ENCODE data around the gene SCN4B.
"Not testable (repeated sequence)": the region's sequence is repeated elsewhere in the genome, so short reads cannot be mapped to it uniquely, and the experiment has no call there.

Gene SCN4B, protein sequence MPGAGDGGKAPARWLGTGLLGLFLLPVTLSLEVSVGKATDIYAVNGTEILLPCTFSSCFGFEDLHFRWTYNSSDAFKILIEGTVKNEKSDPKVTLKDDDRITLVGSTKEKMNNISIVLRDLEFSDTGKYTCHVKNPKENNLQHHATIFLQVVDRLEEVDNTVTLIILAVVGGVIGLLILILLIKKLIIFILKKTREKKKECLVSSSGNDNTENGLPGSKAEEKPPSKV

DNA sequence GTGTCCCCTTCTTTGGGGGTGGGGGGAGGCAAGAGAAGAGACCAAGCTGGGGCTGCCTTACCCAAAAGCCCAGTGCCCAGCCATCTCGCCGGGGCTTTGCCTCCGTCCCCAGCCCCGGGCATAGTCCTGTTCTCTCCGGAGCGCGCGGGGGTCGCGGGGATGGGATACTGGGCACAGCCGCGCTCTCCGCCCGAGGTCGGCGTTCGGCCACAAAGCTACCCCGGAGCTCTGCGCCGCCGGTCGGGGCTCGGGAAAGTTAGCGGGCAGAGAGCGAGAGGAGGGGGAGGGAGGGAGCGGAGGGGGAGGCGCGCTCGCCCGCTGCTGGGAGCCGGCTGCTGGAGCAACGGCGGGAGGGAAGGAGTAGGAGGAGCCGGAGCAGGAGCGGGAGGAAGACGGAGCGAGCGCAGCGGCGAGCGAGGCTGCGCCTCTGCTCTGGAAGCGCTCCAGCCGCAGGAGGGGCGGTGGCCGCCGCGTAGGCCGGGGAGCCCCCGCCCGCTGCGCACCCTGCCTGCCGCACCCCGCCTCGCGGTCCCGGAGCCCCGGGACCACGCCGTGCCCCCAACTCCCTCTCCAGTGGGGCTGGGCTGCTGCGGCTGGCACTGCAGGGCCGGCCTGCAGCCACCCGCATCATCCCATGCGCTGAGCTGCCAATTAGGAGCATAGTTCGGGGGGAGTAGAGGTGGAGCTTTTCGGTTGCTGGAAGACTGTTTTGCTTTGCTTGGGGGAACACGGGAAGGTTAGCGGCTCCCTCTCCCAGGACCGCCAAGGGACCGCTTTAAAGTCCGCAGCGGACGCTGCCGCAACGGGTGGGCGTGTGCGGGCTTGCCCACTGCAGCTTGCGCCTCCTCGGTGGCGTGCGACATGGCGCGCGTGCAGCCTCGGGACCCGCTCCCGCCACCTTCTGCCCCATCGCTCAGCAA, at the start of gene SCN4B:
SCN4B (minus strand) TSS at position 272 of the 920 bp plus-strand sequence; CDS start at position 122, 150 bp downstream.
- DNase-seq, result peak; percentile 47

DNA sequence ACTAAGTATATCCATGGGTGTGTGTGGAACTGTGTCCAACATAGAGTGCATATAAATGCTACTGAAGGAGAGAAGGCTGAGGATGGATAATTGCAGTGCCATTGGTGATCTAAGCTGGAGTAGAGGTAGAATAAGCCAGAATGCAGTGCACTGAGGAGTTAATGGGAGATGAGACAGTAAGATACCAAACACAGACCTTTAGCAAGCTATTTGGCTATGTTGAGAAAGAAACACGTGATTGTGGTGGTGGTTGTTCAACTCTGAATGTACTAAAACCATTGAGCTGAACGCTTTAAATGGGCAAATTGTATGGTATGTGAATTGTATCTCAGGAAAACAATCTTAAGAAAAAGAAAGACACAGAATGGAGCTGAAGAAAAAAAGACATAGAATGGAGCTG, 49.3 kb upstream of the SCN4B start:
- DNase-seq, result no peak

DNA sequence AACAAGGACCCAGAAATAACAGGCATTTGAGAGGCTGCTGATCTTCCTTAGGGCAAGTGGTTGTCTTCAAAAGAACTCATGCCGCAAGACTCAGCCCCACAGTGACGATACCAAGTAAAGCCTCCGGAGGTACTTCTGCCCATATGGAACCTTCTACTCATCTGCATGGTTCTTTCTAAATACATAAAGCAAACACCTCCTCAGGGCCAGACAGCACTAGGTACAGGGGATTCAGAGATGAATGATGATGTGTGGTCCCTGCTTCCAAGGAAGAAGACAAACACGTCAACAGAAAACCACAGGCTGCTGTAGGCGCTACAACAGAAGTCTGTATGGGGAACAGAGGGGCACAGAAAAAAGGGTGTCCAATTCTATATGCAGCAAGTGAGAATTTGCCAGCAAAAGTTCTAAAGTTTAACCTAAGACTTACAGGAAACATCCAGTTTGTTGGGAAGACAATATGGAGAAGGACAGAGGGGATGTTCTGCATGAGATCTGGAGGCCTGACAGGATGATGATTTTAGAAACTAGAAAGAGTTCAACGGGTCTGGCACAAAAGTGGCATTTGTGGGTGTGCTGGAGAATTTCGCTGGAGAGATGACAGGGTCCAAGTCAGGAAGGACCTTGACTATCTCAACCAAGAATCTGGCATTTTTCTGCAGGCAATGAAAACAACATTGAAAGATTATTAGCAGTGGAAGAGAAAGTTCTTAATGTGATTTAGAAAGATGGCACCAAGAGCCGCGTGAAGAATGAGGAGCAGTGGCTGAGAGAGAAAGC, 48.5 kb upstream of the SCN4B start:
- peak; percentile 67 for DNase-seq

DNA sequence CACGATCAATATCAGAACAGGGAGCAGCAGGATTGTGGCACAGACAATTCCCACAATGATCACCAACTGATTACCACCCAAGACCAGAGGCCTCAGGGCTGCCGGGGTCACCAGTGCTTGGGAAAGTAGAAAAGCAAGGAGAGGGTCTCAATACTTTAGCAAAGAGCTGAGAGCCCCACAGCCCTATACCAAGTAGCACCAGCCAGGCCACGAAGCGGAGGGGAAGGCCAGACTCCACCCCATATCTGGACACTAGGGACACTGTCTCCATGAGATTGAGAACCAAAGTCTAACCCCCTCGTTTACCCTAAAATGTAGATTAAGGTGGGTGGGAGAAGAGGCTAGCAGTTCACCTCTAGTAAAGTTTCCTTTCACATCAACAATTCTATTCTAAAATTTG, 47.9 kb upstream of the SCN4B start:
- DNase-seq, result no peak

DNA sequence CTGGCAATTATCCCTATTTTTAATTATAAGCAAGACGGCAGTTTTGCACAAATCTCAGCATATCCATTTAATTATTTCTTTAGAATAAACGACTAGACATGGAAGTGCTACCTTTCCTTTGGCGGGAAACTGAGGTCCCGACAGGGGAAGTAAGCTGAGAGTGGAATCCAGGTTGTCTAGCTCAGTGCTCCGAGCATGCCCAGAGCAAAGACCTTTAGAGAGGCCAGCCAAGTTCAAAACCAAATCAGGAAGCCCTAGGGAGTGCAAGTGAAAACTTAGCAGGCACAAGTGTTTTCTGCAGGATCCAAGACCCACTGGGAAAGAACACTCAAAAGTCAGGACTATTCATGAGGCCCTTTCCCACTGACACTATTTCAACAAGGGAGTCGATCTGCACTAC, 46.5 kb upstream of the SCN4B start:
- no peak for DNase-seq

DNA sequence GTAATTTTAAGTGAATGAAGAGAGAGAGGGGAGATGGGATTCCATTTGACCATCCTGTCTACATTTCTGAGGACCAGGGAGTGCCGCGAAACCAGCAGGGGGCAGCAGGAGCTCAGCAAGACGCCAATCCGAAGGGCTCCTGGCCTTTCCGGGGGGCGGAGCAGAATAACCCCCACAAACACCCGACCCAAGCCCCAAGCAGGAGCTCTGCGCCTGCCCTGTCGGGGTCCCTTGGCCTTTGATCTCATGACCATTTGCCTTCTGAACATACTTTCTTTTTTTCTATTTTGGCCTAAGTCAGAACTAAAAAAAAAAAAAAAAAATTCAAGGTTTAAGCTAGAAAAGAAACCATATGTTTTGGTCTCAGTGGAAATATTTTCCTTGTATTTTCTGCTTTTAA, 45.7 kb upstream of the SCN4B start:
- peak; percentile 93 for DNase-seq

DNA sequence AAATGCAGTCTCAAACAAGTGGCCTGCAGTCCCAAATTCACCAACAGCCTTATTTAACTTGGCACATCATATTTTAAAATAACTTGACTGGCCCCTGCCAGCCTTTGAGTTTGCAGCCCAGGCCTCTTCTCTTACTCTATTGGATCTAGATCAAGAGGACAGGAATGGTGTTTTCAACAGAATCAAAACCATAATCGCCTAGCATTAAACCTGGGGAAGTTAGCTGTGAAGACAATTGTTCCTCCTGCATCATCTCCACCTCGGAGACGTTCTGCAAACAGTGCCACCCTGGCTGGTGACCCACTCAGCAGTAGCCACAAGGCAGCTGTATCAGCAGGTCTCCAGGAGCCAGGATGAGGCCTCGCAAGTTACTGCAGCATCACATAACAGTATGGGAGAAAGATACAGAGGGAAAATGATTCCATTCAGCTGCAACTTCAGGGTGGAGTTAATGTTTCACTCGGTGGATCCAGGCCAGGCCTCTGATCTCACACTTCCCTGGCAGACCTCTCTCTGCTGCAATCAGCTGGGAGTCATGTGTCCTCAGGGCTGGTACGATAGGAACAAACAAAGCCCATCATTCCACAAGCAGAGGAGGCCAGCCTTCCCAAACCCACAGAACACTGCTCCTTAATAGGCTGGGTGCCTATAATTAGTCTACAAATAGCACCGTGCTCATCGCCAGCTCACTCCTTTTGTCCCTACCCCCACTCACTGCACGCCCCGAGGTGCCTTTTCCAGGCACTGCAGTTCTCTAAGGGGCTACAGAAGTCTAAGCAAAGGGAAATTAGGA, 42.4 kb upstream of the SCN4B start:
- no peak for DNase-seq

DNA sequence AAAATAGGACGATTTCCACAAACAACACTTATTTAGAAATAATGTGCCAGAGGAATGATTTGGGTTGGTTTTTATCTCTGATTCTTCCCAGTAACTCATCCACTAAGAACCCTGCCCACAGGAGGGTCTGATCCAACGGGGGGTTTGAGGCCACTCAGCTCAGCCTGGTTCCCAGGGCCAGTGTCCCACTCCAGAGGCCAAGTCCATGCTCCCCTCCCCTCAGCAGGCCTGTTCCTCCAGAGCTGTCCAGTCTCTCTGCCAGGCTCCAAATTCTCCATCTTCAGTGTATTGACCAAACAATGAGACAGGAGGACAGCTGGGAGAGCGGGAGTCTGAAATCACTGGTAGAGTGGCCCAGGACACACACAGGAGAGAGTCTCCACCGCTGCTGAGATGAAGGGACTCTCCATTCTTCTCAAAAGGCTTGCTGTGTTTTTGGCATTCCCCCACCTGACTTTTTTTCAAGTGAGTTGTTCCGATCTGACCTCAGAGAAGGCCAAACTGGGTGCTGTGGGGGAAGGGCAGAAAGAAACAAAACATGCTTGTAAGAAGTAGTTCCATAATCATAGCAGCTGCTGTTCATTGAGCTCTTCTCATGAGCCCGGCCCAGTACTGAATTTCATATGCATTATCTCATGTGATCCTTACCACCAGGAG, 41.4 kb upstream of the SCN4B start:
- no peak for DNase-seq

DNA sequence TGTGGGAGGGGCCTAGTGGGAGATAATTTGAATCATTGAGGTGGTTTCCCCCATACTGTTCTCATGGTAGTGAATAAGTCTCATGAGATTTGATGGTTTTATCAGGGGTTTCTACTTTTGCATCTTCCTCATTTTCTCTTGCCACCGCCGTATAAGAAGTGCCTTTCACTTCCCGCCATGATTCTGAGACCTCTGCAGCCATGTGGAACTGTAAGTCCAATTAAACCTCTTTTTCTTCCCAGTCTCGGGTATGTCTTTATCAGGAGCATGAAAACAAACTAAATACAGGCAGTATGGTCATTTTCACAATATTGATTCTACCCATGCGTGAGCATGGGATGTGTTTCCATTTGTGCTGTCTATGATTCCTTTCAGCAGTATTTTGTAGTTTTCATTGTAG, 40.2 kb upstream of the SCN4B start:
- DNase-seq, result not testable (repeated sequence)

DNA sequence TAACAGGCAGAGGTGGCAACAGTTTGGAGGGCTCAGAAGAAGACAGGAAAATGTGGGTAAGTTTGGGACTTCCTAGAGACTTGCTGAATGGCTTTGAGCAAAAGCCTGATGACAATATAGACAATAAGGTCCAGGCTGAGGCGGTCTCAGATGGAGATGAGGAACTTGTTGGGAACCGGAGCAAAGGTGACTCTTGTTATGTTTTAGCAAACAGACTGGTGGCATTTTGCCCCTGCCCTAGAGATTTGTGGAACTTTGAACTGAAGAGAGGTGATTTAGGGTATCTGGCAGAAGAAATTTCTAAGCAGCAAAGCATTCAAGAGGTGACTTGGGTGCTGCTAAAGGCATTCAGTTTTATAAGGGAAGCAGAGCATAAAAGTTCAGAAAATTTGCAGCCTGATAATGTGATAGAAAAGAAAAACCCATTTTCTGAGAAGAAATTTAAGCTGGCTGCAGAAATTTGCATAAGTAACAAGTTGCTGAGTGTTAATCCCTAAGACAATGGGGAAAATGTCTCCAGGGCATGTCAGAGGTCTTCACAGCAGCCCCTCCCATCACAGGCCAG, 38.4 kb upstream of the SCN4B start:
- not testable (repeated sequence) for DNase-seq

DNA sequence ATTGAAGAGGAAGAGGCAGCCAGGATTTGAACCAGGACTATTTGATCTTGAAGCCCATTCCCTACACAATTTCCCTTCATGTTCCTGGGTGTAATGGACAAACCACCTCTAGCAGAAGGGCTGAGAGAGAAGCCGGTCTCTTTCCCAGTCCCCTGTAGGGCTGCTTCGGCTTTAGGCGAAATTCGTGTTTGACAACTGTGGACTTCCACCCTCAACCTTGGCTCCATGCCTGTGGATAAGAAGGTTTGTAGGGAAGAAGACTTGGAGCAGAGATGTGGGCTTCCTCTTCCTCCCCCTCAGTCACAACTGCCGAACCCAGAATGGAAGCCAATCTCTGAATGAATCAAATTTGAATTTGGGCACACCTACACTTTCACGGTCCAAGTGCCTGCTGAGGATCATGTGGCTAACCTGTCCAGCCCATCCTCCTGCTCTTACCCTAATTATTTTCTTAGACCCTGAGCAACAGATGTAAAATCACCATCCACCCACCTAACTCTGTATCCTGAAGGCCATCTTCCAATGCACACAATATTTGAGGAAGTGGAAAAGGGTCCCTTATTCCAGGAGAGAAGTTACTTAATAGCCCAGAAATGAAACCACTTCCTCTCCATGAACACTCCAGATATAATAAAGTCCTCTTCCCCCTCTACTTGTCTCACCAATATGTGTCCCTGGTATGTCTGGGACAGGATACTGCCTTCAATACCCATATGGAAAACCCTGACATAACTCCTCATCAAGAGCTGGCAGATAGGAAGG, 33.9 kb upstream of the SCN4B start:
- DNase-seq, result no peak

DNA sequence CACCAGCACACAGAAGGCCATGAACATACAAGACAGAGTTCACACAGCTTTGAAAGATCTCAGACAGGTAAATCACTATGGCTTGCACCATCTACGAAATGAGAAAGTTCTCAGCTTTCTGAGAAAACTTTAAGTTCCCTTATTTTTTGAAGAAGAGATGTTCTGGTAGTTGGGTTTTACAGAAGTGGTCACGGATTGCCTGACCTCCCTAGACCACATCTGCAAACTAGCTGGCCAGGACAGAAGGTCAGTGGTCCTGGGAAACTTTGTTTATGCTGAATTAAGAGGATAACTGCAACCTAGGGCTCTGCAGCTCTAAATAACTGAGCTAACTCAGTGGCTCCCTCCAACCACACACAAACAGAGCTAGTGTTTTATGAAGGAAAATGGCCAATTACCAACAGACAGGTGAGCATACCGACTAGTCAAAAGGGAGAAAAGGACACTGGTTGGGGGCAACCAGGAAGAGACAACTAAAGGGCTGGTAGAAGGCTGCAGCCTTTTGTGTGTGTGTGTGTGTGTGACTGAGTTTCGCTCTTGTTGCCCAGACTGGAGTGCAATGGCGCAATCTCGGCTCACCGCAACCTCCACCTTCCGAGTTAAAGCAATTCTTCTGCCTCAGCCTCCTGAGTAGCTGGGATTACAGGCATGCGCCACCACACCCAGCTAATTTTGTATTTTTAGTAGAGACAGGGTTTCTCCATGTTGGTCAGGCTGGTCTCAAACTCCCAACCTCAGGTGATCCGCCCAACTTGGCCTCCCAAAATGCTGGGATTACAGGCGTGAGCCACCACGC, 32.4 kb upstream of the SCN4B start:
- no peak for DNase-seq

DNA sequence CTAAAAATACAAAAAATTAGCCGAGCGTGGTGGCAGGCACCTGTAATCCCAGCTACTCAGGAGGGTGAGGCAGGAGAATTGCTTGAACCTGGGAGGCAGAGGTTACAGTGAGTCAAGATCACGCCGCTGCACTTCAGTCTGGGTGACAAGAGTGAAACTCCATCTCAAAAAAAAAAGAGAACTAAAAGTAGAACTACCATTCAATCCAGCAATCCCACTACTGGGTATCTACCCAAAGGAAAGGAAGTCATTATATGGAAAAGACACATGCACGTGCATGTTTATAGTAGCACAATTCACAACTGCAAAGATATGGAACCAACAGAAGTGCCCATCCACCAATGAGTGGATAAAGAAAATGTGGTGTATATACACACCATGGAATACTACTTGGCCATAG, 31.1 kb upstream of the SCN4B start:
- not testable (repeated sequence) for DNase-seq

DNA sequence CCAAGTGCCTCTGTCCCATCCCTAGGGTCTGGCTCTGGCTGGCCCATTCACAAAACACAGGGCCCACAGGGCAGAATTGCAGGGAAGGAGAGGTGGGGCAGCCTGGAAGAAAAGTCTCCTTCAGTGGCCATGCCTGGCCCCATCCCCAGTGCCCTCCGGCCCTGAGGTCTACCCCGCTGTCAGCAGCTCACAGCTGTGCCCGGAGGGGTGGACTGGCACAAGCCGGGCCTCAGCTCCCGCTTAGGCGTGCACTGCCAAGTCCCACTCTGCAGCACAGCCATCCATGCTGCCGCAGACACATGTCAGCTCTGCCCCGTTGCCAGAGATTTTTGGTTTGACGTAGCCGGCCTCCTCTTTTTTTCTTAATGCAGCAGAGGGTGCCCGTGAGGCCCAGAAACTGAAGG, 27.7 kb upstream of the SCN4B start:
- no peak for DNase-seq

DNA sequence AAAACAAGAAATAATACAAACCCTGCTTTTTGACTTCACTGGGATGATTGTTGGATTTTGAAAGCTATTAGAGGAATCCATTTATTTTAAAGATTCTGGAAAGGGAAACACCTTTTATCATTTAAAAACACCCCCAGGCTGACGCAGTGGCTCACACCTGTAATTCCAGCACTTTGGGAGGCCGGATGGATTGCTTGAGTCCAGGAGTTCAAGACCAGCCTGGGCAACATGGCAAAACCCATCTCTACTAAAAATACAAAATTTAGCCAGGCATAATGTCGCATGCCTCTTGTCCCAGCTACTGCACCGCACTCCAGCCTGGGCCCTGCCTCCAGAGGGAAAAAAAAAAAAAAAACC, 24.1 kb upstream of the SCN4B start:
- no peak for DNase-seq

DNA sequence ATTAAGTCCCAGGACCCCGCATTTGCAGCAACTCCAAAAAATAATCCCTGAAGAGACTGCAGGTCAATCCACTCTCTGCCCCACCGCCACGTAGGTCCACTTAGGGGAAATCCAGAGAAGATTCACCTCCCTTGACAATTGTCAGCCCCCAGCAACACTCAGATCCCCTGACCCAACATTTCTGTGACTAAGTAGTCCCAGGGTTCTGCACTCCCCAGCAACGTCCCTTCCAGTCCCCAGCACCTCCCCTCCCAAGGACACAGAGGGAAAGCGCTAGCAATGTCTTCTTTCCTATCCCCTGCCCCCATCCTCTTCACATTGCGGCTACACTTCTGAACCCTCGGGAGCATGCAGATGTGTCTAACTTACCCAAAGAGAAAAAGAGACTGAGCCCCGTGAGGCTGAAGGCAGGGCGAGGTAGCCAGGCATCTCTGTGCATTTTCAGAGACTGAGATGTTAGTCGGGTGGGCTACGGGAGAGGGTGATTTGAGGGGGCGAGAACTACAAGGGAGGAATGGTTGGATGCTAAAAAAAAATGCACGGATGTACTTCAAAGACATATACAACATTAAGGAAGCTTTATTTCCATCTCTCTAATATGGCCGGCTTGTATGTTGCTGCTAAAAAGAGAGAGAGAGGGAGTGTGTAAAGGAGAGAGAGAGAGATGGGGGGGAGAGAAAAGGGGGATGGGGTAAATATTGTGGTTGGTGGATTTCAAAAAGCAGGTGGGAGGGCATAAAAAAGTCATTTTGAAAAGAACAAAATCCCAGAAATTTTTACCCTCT, 23.6 kb upstream of the SCN4B start, which contains the start of gene SCN2B:
SCN2B (minus strand) TSS at position 647 of the 785 bp plus-strand sequence; CDS start at position 439, 208 bp downstream.
- no peak for DNase-seq

DNA sequence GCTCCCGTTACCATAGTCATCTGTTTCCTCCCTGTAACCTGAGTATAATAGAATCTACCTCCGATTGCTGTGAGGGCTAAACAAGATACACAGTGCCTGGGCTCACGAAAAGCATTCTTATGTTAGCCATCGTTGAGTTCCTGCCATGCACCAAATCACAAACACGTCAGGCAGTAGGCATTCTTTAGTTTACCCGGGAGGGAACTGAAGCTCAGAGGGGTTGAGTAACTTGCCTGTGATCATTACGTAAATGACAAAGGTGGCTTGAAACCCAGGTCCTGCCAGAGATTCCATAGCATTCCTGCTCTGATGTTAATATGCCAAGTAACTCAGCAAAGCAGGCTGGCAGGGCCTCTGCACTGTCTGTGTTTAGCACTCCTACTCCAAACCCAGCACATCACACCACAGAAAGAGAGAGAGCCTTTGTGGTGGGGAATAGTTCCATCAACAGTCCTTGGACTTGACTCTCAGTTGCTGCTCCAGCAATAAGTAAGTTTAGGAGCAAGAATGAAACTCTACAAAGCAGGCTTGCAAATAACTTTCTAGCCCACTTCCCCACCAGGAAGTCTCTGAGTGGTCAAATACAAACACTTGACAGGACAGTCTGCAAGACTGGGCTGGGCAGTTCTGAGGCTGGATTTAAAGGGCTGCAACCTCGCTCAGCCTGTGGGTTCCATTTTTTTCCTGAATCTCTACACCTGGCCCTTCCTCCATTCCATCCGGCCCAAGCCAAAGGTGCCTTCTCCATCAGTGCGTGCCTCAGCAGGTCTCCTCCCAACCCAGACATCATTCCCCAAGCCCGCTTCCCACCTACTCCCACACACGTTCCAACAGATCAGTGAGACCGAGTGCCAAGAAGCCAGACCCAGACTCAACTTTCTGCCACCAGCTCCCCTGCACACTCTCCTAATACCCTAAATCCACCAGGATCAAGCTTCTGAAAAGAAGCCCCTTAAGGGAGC, 22.7 kb upstream of the SCN4B start:
- DNase-seq, result no peak

DNA sequence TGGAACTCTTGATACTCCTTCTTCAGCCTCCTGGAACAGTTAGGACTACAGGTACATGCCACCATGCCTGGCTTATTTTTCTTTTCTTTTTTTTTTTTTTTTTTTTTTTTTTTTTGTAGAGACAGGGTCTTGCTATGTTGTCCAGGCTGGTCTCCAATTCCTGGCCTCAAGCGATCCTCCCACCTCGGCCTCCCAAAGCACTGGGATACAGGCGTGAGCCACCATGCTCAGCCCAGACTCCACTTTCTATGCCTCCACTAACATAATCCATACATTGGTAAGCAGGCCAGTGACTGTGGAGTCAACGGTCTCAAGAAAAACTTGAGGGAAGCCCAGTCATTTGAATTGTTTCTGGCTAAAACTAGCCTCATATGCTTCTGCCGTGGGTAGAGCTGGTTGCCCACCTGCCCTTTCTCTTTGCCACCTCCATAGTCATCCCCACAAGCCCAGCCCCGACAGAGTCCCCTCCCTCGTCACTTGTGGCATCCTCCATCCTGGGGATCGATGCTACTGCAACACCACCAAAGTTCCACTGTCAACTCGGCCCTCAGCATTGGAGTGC, 21.5 kb upstream of the SCN4B start:
- no peak for DNase-seq

All from stimulated activated CD4-positive, alpha-beta T cell treated with anti-CD3 and anti-CD28 coated beads, Interleukin-15, amount 100 ng/mL, for 24 hours (primary cell).